Activated CD8-positive, alpha-beta memory T cell treated with anti-CD3 and anti-CD28 coated beads, Interleukin-2, amount 50 U/mL, for 4 hours (primary cell): ENCODE measurements around the gene NKX2-8.

Experiments used
- DNase-seq: peaks from one replicate; pipeline ENCODE4 v3.0.0-alpha.2; 2020

The NKX2-8 gene

GRCh38 chr14:36582011-36582873 lies at the start of gene NKX2-8:
NKX2-8 (minus strand) TSS chr14:36582614; CDS start chr14:36582389, 225 bp downstream.
- DNase-seq: no peak

GRCh38 chr14:36627981-36628380 lies 45.6 kb upstream of the NKX2-8 start:
- DNase-seq: no peak

GRCh38 chr14:36626151-36626550 lies 43.7 kb upstream of the NKX2-8 start:
- DNase-seq: no peak

GRCh38 chr14:36625436-36625835 lies 43.0 kb upstream of the NKX2-8 start:
- no peak for DNase-seq

GRCh38 chr14:36625014-36625413 lies 42.6 kb upstream of the NKX2-8 start:
- no peak for DNase-seq

- DNase-seq: no peak
Observed at GRCh38 chr14:36619853-36620252, 37.4 kb upstream of the NKX2-8 start.

- no peak for DNase-seq
Observed at GRCh38 chr14:36619131-36619530, 36.7 kb upstream of the NKX2-8 start.

GRCh38 chr14:36618641-36619040 lies 36.2 kb upstream of the NKX2-8 start:
- DNase-seq: no peak

- DNase-seq: no peak
Observed at GRCh38 chr14:36617824-36618223, 35.4 kb upstream of the NKX2-8 start.

- no peak for DNase-seq
Observed at GRCh38 chr14:36605506-36605857, 23.1 kb upstream of the NKX2-8 start.

- DNase-seq: no peak
Observed at GRCh38 chr14:36604757-36605505, 22.5 kb upstream of the NKX2-8 start.

GRCh38 chr14:36600431-36600830 lies 18.0 kb upstream of the NKX2-8 start:
- DNase-seq: no peak

GRCh38 chr14:36591482-36591881 lies 9.1 kb upstream of the NKX2-8 start:
- no peak for DNase-seq

- DNase-seq: no peak
Observed at GRCh38 chr14:36588788-36589187, 6.4 kb upstream of the NKX2-8 start.

- DNase-seq: no peak
Observed at GRCh38 chr14:36588119-36588518, 5.7 kb upstream of the NKX2-8 start.

GRCh38 chr14:36585100-36585499 lies 2.7 kb upstream of the NKX2-8 start:
- DNase-seq: no peak

GRCh38 chr14:36583893-36584811 lies 1.7 kb upstream of the NKX2-8 start:
- DNase-seq: no peak

GRCh38 chr14:36583242-36583892 lies 953 bp upstream of the NKX2-8 start:
- DNase-seq: no peak

GRCh38 chr14:36582874-36583241 lies 444 bp upstream of the NKX2-8 start:
- no peak for DNase-seq

GRCh38 chr14:36580856-36581831 lies 1.3 kb downstream of the NKX2-8 start:
- no peak for DNase-seq

- DNase-seq: no peak
Observed at GRCh38 chr14:36580141-36580855, 2.1 kb downstream of the NKX2-8 start.
